WTC11 (cell line): ENCODE data around the gene BCL2A1. TPM values are rescaled to one million over a fixed set of nuclear protein-coding genes. Genes with fewer than 3 reads are reported as not detected.
"Not testable (repeated sequence)": the region's sequence is repeated elsewhere in the genome, so short reads cannot be mapped to it uniquely, and the experiment has no call there.

Experiments
- ATAC-seq: fragments of 200-7000 bp; cut with Tn5 transposase; 2 replicates; pipeline ENCODE4 v1.10.0; 2021; ENCODE audit warnings: mild to moderate bottlenecking, moderate library complexity
- CTCF ChIA-PET: fragments of 300-600 bp; sonication (Branson Sonifier 250); formaldehyde crosslinking; loops from one replicate; lab custom pipeline; 2021; ENCODE audit warnings: antibody characterized with exemption; lab: Charles Lee
- POLR2A ChIA-PET: fragments of 350-600 bp; sonication (Branson Sonifier 250); formaldehyde crosslinking; loops from one replicate; lab custom pipeline; 2021; ENCODE audit warnings: antibody characterized with exemption; lab: Charles Lee
- DNase-seq: peaks from one replicate; pipeline ENCODE4 v3.0.0; 2021; ENCODE audit warnings: low spot score
- H3K27ac Mint-ChIP-seq: 2 replicates; pipeline ENCODE4 v1.8.0; 2021; ENCODE audit warnings: mixed read lengths
- H3K27me3 Mint-ChIP-seq: 2 replicates; pipeline ENCODE4 v1.8.0; 2021; ENCODE audit warnings: low read depth, mild to moderate bottlenecking, moderate library complexity, mixed read lengths
- H3K36me3 Mint-ChIP-seq: 2 replicates; pipeline ENCODE4 v1.8.0; 2021; ENCODE audit warnings: mixed read lengths
- H3K4me1 Mint-ChIP-seq: 2 replicates; pipeline ENCODE4 v1.8.0; 2022; ENCODE audit warnings: mixed read lengths
- H3K4me3 Mint-ChIP-seq: 2 replicates; pipeline ENCODE4 v1.8.0; 2021; ENCODE audit warnings: mild to moderate bottlenecking, moderate library complexity, mixed read lengths
- H3K9me3 Mint-ChIP-seq: 2 replicates; pipeline ENCODE4 v1.8.0; 2021; ENCODE audit warnings: mixed read lengths
- CBFB ChIP-seq: sonication (generic); formaldehyde crosslinking; IDR thresholded peaks from 2 replicates; pipeline ENCODE4 v1.8.1; 2022; ENCODE audit warnings: mild to moderate bottlenecking, low read depth, missing genetic modification reagents
- ELF4 ChIP-seq: sonication (generic); formaldehyde crosslinking; IDR thresholded peaks from 2 replicates; pipeline ENCODE4 v1.8.1; 2022; ENCODE audit warnings: low read depth, mild to moderate bottlenecking, moderate library complexity, missing genetic modification reagents
- EMX1 ChIP-seq: fragments of 250-450 bp; sonication (Bioruptor Pico); IDR thresholded peaks from 2 replicates; pipeline ENCODE4 v1.8.0; 2021; ENCODE audit warnings: mild to moderate bottlenecking
- ERG ChIP-seq: fragments of 250-450 bp; sonication (Bioruptor Pico); IDR thresholded peaks from 2 replicates; pipeline ENCODE4 v1.8.0; 2021; ENCODE audit warnings: mild to moderate bottlenecking
- ETV6 ChIP-seq: sonication (generic); formaldehyde crosslinking; IDR thresholded peaks from 2 replicates; pipeline ENCODE4 v1.8.1; 2022; ENCODE audit warnings: mild to moderate bottlenecking, missing genetic modification reagents
- KAT7 ChIP-seq: sonication (generic); formaldehyde crosslinking; IDR thresholded peaks from 2 replicates; pipeline ENCODE4 v1.8.1; 2023; ENCODE audit warnings: missing genetic modification reagents, mild to moderate bottlenecking, borderline replicate concordance
- NFATC4 ChIP-seq: fragments of 250-450 bp; sonication (Bioruptor Pico); IDR thresholded peaks from 2 replicates; pipeline ENCODE4 v1.9.0; 2021; ENCODE audit warnings: mild to moderate bottlenecking
- NFYB ChIP-seq: sonication (generic); formaldehyde crosslinking; conservative IDR thresholded peaks from 2 replicates; pipeline ENCODE4 v1.8.0; 2022; ENCODE audit warnings: low read depth, missing genetic modification reagents
- NR1H2 ChIP-seq: sonication (generic); formaldehyde crosslinking; IDR thresholded peaks from 2 replicates; pipeline ENCODE4 v1.9.0; 2021; ENCODE audit warnings: mild to moderate bottlenecking, moderate library complexity, missing genetic modification reagents
- NR3C1 ChIP-seq: sonication (generic); formaldehyde crosslinking; conservative IDR thresholded peaks from 2 replicates; pipeline ENCODE4 v1.8.1; 2023; ENCODE audit warnings: low read depth, mild to moderate bottlenecking, missing genetic modification reagents
- PRDM15 ChIP-seq: sonication (generic); formaldehyde crosslinking; IDR thresholded peaks from 2 replicates; pipeline ENCODE4 v1.8.0; 2022; ENCODE audit warnings: missing genetic modification reagents
- PREB ChIP-seq: sonication (generic); formaldehyde crosslinking; IDR thresholded peaks from 2 replicates; pipeline ENCODE4 v1.8.1; 2022; ENCODE audit warnings: mild to moderate bottlenecking, missing genetic modification reagents, moderate library complexity, borderline replicate concordance
- RELA ChIP-seq: sonication (generic); formaldehyde crosslinking; IDR thresholded peaks from 2 replicates; pipeline ENCODE4 v1.8.1; 2022; ENCODE audit warnings: missing genetic modification reagents, mild to moderate bottlenecking, borderline replicate concordance
- RORB ChIP-seq: fragments of 250-450 bp; sonication (Bioruptor Pico); IDR thresholded peaks from 2 replicates; pipeline ENCODE4 v1.9.0; 2021; ENCODE audit warnings: mild to moderate bottlenecking
- SMAD4 ChIP-seq: sonication (generic); formaldehyde crosslinking; IDR thresholded peaks from 2 replicates; pipeline ENCODE4 v1.8.0; 2022; ENCODE audit warnings: mild to moderate bottlenecking, missing genetic modification reagents
- TEAD1 ChIP-seq: sonication (generic); formaldehyde crosslinking; IDR thresholded peaks from 2 replicates; pipeline ENCODE4 v1.8.0; 2022; ENCODE audit warnings: mild to moderate bottlenecking, missing genetic modification reagents
- USF1 ChIP-seq: sonication (generic); formaldehyde crosslinking; IDR thresholded peaks from 2 replicates; pipeline ENCODE4 v1.8.0; 2022; ENCODE audit warnings: mild to moderate bottlenecking, missing genetic modification reagents
- ZNF219 ChIP-seq: sonication (generic); formaldehyde crosslinking; IDR thresholded peaks from 2 replicates; pipeline ENCODE4 v1.8.0; 2023; ENCODE audit warnings: missing genetic modification reagents, mild to moderate bottlenecking, borderline replicate concordance
- ZNF232 ChIP-seq: sonication (generic); formaldehyde crosslinking; IDR thresholded peaks from 2 replicates; pipeline ENCODE4 v1.8.0; 2022; ENCODE audit warnings: mild to moderate bottlenecking, missing genetic modification reagents
- ZNF416 ChIP-seq: fragments of 250-450 bp; sonication (Bioruptor Pico); IDR thresholded peaks from 2 replicates; pipeline ENCODE4 v1.9.0; 2021; ENCODE audit warnings: mild to moderate bottlenecking, inconsistent platforms
- ZNF532 ChIP-seq: fragments of 250-450 bp; sonication (Bioruptor Pico); IDR thresholded peaks from 2 replicates; pipeline ENCODE4 v1.9.0; 2021; ENCODE audit warnings: mild to moderate bottlenecking, borderline replicate concordance
- total RNA-seq: library from RNA; stranded (reverse); gene quantifications from 3 replicates; pipeline ENCODE4 v1.2.3, GENCODE V29; 2021

The BCL2A1 gene
- total RNA-seq, 1 experiment from 2014 or later, result 0.28 TPM

GRCh38 chr15:80020731-80021130 lies 49.7 kb upstream of the BCL2A1 start (continued):
- TF ChIP-seq RELA (no peak), PREB (CRISPR knock-in tag) (no peak)

GRCh38 chr15:80020149-80020548 lies 49.2 kb upstream of the BCL2A1 start:
- H3K27me3 Mint-ChIP-seq, CTCF ChIA-PET, H3K36me3 Mint-ChIP-seq, H3K4me3 Mint-ChIP-seq, H3K27ac Mint-ChIP-seq, H3K4me1 Mint-ChIP-seq, POLR2A ChIA-PET, DNase-seq, ATAC-seq: not testable (repeated sequence)
- peaks cover 17% of the 10 kb centered on the region for H3K9me3 Mint-ChIP-seq

- peaks cover 2% of the 10 kb centered on the region for H3K36me3 Mint-ChIP-seq
- no peak overlapping the region for H3K4me3 Mint-ChIP-seq
- DNase-seq (no peak), ATAC-seq (no peak)
- POLR2A ChIA-PET, result no interaction called here
- no peak overlapping the region for H3K27ac Mint-ChIP-seq
- H3K27me3 Mint-ChIP-seq, result no peaks in the 10 kb centered on the region
- peaks cover 26% of the 10 kb centered on the region for H3K9me3 Mint-ChIP-seq
- CTCF ChIA-PET, result no interaction called here
- H3K4me1 Mint-ChIP-seq, result no peaks in the 10 kb centered on the region
- TF ChIP-seq ZNF416, result no peak
- TF ChIP-seq NFYB (CRISPR knock-in tag), result no peak
- no peak for TF ChIP-seq ZNF232 (CRISPR knock-in tag)
- TF ChIP-seq EMX1 (CRISPR knock-in tag), result no peak
- TF ChIP-seq PRDM15 (CRISPR knock-in tag), result no peak
- TF ChIP-seq ERG (CRISPR knock-in tag), result no peak
- TF ChIP-seq ETV6 (CRISPR knock-in tag), result no peak
- TF ChIP-seq RORB, result no peak
- no peak for TF ChIP-seq SMAD4
- TF ChIP-seq CBFB, result no peak
- TF ChIP-seq NR3C1 (CRISPR knock-in tag), result no peak
- no peak for TF ChIP-seq USF1 (CRISPR knock-in tag)
- TF ChIP-seq NR1H2 (CRISPR knock-in tag), result no peak
- no peak for TF ChIP-seq ZNF219
- no peak for TF ChIP-seq ELF4 (CRISPR knock-in tag)
- TF ChIP-seq ZNF532 (CRISPR knock-in tag), result no peak
- TF ChIP-seq KAT7 (CRISPR knock-in tag), result no peak
- TF ChIP-seq TEAD1 (CRISPR knock-in tag), result no peak
- TF ChIP-seq NFATC4 (CRISPR knock-in tag), result no peak
Measured at GRCh38 chr15:80019168-80019745, 48.3 kb upstream of the BCL2A1 start.

GRCh38 chr15:80017139-80017538 lies 46.1 kb upstream of the BCL2A1 start:
- H3K4me3 Mint-ChIP-seq, H3K27me3 Mint-ChIP-seq, CTCF ChIA-PET, H3K4me1 Mint-ChIP-seq, ATAC-seq, DNase-seq, H3K36me3 Mint-ChIP-seq, H3K27ac Mint-ChIP-seq, POLR2A ChIA-PET: not testable (repeated sequence)
- H3K9me3 Mint-ChIP-seq, result peaks cover 26% of the 10 kb centered on the region
